ENCODE results near the gene RIPK3.
"Not testable (repeated sequence)": the region's sequence is repeated elsewhere in the genome, so short reads cannot be mapped to it uniquely, and the experiment has no call there.

The RIPK3 gene

GRCh38 chr14:24339284-24340151, at the start of gene RIPK3:
TSS of gene RIPK3 (minus strand) at chr14:24339991. CDS start at chr14:24339826, 165 bp downstream.
- peak; percentile 75 to 80 for DNase-seq

GRCh38 chr14:24389226-24389848, 49.5 kb upstream of the RIPK3 start:
- DNase-seq = no peak

GRCh38 chr14:24388474-24389179, 48.8 kb upstream of the RIPK3 start:
- DNase-seq = no peak

GRCh38 chr14:24387579-24387978, 47.8 kb upstream of the RIPK3 start:
- not testable (repeated sequence) for DNase-seq

- DNase-seq = no peak
Observed at GRCh38 chr14:24387009-24387345, 47.2 kb upstream of the RIPK3 start.

- no peak for DNase-seq
Observed at GRCh38 chr14:24385524-24385923, 45.7 kb upstream of the RIPK3 start.

- DNase-seq = no peak
Observed at GRCh38 chr14:24384169-24384568, 44.4 kb upstream of the RIPK3 start.

- no peak for DNase-seq
Observed at GRCh38 chr14:24382064-24382371, 42.2 kb upstream of the RIPK3 start.

GRCh38 chr14:24381363-24382063, 41.7 kb upstream of the RIPK3 start:
- no peak for DNase-seq

GRCh38 chr14:24379907-24380730, 40.3 kb upstream of the RIPK3 start:
- no peak for DNase-seq

GRCh38 chr14:24378981-24379906, 39.5 kb upstream of the RIPK3 start:
- no peak for DNase-seq

- DNase-seq = no peak
Observed at GRCh38 chr14:24378327-24378726, 38.5 kb upstream of the RIPK3 start.

- no peak for DNase-seq
Observed at GRCh38 chr14:24377657-24378056, 37.9 kb upstream of the RIPK3 start.

GRCh38 chr14:24377126-24377525, 37.3 kb upstream of the RIPK3 start:
- no peak for DNase-seq

- no peak for DNase-seq
Observed at GRCh38 chr14:24376448-24377070, 36.8 kb upstream of the RIPK3 start.

- DNase-seq = no peak
Observed at GRCh38 chr14:24372701-24373416, 33.1 kb upstream of the RIPK3 start.

GRCh38 chr14:24371605-24372004, 31.8 kb upstream of the RIPK3 start:
- not testable (repeated sequence) for DNase-seq

- DNase-seq = no peak
Observed at GRCh38 chr14:24370748-24371147, 31.0 kb upstream of the RIPK3 start.

GRCh38 chr14:24369907-24370687, 30.3 kb upstream of the RIPK3 start:
- no peak for DNase-seq
